GM18519 (cell line): ENCODE data around the gene LPAR2.
A peak's percentile ranks its signal among the peaks of the same experiment; 100 is the strongest.
"Not testable (repeated sequence)": the region's sequence is repeated elsewhere in the genome, so short reads cannot be mapped to it uniquely, and the experiment has no call there.

Source experiments
- ATAC-seq: cut with Tn5 transposase; IDR thresholded peaks from one replicate; pipeline ENCODE4 v1.9.1; 2021; ENCODE audit warnings: mild to moderate bottlenecking, moderate library complexity; ENCODE audit not compliant: unreplicated experiment, low FRiP score

Gene LPAR2

GRCh38 chr19:19602136-19602712 is 25.8 kb downstream of the LPAR2 start:
- ATAC-seq = no peak

- no peak for ATAC-seq
Measured at GRCh38 chr19:19600793-19601330, 27.2 kb downstream of the LPAR2 start.

GRCh38 chr19:19598728-19599451 is 29.1 kb downstream of the LPAR2 start:
- ATAC-seq = not testable (repeated sequence)

- ATAC-seq = no peak
Measured at GRCh38 chr19:19597809-19598306, 30.2 kb downstream of the LPAR2 start.

- ATAC-seq = no peak
Measured at GRCh38 chr19:19595171-19595701, 32.8 kb downstream of the LPAR2 start.

GRCh38 chr19:19594381-19594780 is 33.6 kb downstream of the LPAR2 start:
- ATAC-seq = no peak

GRCh38 chr19:19592690-19593089 is 35.3 kb downstream of the LPAR2 start:
- ATAC-seq = no peak

GRCh38 chr19:19591133-19591825 is 36.7 kb downstream of the LPAR2 start:
- ATAC-seq = peak; percentile 58

- ATAC-seq = no peak
Measured at GRCh38 chr19:19588546-19588945, 39.5 kb downstream of the LPAR2 start.

GRCh38 chr19:19587771-19588170 is 40.2 kb downstream of the LPAR2 start:
- ATAC-seq = no peak

- no peak for ATAC-seq
Measured at GRCh38 chr19:19584356-19584755, 43.7 kb downstream of the LPAR2 start.

GRCh38 chr19:19582471-19582870 is 45.5 kb downstream of the LPAR2 start:
- ATAC-seq = no peak

- no peak for ATAC-seq
Measured at GRCh38 chr19:19581391-19581790, 46.6 kb downstream of the LPAR2 start.

- ATAC-seq = no peak
Measured at GRCh38 chr19:19580418-19580817, 47.6 kb downstream of the LPAR2 start.

GRCh38 chr19:19579533-19580361 is 48.3 kb downstream of the LPAR2 start:
- ATAC-seq = no peak

- no peak for ATAC-seq
Measured at GRCh38 chr19:19578252-19578651, 49.8 kb downstream of the LPAR2 start.

- ATAC-seq = no peak
Measured at GRCh38 chr19:19575411-19575810, 52.6 kb downstream of the LPAR2 start.
